ENCODE results near the gene HECTD1.

HECTD1 gene

DNA sequence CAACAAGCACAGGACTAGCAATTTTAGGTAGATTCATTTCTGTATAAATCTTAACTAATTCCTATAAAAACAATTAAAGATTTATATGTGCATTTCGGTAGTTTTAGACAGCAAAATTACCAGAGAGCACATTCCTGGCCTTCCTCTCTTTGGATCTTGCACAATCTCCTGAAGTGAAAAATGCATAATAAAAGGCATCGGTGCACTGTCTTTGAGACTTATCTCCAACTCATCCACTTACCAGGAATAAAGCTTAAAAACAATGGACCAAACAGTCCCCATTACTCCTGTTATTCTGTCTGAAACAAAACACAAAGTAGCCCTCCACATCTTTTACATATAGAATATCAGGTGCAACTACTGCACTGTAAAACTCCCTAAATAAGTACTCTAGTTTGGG is 69.3 kb downstream of the HECTD1 start:
- Histone ChIP-seq H2AFZ (ENCODE audit: low read length) (no peak overlapping the region), H3F3A (ENCODE audit: insufficient read depth, low read length) (no peaks in the 10 kb centered on the region), H3K79me2 (ENCODE audit: low read length) (no peaks in the 10 kb centered on the region), H4K20me1 (ENCODE audit: insufficient read depth, low read length) (no peaks in the 10 kb centered on the region), H3K36me3 (replicated peaks; ENCODE audit: insufficient read depth, low read length) (no peaks in the 10 kb centered on the region; the same call in none of the 2 replicates), H3K27ac (ENCODE audit: low read length) (no peak overlapping the region), H3K9me2 (replicated peaks; ENCODE audit: insufficient read depth, low read length) (no peaks in the 10 kb centered on the region), H3K4me2 (ENCODE audit: low read depth, low read length) (no peak overlapping the region), H3K27me3 (replicated peaks; ENCODE audit: insufficient read depth, low read length) (no peaks in the 10 kb centered on the region), H3K4me3 (ENCODE audit: low read length) (no peak overlapping the region), H3K4me1 (ENCODE audit: low read length) (no peaks in the 10 kb centered on the region), H3K9ac (ENCODE audit: low read length) (no peak overlapping the region), H3K9me3 (replicated peaks; ENCODE audit: insufficient read depth, low read length) (no peaks in the 10 kb centered on the region)
- no peak for TF ChIP-seq EZH2 (optimal IDR thresholded peaks at IDR 0.05; ENCODE audit: low read depth, low read length)
- TF ChIP-seq, protein P1, sequence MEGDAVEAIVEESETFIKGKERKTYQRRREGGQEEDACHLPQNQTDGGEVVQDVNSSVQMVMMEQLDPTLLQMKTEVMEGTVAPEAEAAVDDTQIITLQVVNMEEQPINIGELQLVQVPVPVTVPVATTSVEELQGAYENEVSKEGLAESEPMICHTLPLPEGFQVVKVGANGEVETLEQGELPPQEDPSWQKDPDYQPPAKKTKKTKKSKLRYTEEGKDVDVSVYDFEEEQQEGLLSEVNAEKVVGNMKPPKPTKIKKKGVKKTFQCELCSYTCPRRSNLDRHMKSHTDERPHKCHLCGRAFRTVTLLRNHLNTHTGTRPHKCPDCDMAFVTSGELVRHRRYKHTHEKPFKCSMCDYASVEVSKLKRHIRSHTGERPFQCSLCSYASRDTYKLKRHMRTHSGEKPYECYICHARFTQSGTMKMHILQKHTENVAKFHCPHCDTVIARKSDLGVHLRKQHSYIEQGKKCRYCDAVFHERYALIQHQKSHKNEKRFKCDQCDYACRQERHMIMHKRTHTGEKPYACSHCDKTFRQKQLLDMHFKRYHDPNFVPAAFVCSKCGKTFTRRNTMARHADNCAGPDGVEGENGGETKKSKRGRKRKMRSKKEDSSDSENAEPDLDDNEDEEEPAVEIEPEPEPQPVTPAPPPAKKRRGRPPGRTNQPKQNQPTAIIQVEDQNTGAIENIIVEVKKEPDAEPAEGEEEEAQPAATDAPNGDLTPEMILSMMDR (IDR thresholded peaks at IDR 0.05; ENCODE audit: low read length) = no peak
- no peak for TF ChIP-seq EZH2phosphoT487 (IDR thresholded peaks at IDR 0.05; ENCODE audit: low read length)
- no peak for DNase-seq

DNA sequence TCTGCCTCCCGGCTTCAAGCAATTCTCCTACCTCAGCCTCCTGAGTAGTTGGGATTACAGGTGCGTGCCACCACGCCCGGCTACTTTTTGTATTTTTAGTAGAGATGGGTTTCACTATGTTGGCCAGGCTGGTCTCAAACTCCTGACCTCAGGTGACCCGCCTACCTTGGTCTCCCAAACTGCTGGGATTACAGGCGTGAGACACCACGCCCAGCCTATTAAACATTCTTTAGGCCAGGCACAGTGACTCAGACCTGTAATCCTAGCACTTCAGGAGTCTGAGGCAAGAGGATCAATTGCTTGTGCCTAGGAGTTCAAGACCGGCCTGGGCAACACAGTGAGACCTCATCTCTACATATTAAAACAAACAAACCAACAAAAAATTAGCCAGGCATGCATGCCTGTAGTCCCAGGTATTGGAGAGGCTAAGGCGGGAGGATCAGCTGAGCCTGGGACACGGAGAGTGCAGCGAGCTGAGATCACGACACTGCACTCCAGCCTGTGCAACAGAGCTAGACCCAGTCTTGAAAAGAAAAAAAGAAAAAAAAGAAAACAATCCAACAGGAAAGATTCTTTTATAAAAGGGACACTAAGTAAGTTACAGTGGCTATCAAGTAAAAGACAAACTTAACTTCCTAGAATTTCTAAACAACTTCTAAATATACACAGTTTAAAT is 70.2 kb downstream of the HECTD1 start:
- Histone ChIP-seq H3K9me2 (replicated peaks; ENCODE audit: insufficient read depth, low read length) (no peaks in the 10 kb centered on the region), H3K27me3 (replicated peaks; ENCODE audit: insufficient read depth, low read length) (no peaks in the 10 kb centered on the region), H3K27ac (ENCODE audit: low read length) (no peak overlapping the region), H4K20me1 (ENCODE audit: insufficient read depth, low read length) (no peaks in the 10 kb centered on the region), H3K9ac (ENCODE audit: low read length) (no peak overlapping the region), H3K4me2 (ENCODE audit: low read depth, low read length) (no peak overlapping the region), H3F3A (ENCODE audit: insufficient read depth, low read length) (no peaks in the 10 kb centered on the region), H3K4me1 (ENCODE audit: low read length) (no peaks in the 10 kb centered on the region), H3K36me3 (replicated peaks; ENCODE audit: insufficient read depth, low read length) (no peaks in the 10 kb centered on the region; the same call in none of the 2 replicates), H3K4me3 (ENCODE audit: low read length) (no peak overlapping the region), H3K79me2 (ENCODE audit: low read length) (no peaks in the 10 kb centered on the region), H2AFZ (ENCODE audit: low read length) (no peak overlapping the region), H3K9me3 (replicated peaks; ENCODE audit: insufficient read depth, low read length) (no peaks in the 10 kb centered on the region)
- no peak for DNase-seq
- TF ChIP-seq EZH2 (optimal IDR thresholded peaks at IDR 0.05; ENCODE audit: low read depth, low read length) = no peak
- TF ChIP-seq EZH2phosphoT487 (IDR thresholded peaks at IDR 0.05; ENCODE audit: low read length) = no peak
- TF ChIP-seq, protein P1 (IDR thresholded peaks at IDR 0.05; ENCODE audit: low read length) = no peak

DNA sequence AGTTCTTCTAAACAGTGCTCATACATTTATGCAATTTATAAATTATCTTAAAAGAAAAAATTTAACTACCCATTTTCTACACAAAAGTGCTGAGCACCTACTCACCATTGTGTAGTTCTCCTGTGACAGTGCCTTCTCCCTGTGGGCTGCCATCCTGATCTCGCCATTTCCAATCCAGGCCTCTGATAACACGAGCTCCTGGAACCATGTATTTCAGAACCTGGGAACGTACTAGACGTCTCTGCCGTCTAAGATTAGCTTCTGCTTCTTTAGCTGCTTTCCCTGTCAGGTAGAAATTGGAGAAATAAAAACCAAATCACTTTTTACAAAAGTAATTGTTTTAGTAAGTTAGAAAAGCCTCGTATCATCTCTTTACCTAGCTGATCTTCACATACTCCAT is 74.5 kb downstream of the HECTD1 start:
- TF ChIP-seq EZH2phosphoT487 (IDR thresholded peaks at IDR 0.05; ENCODE audit: low read length) (no peak), EZH2 (optimal IDR thresholded peaks at IDR 0.05; ENCODE audit: low read depth, low read length) (no peak)
- TF ChIP-seq, protein P1 (IDR thresholded peaks at IDR 0.05; ENCODE audit: low read length) = no peak

More for the DNA sequence above, 74.5 kb downstream of the HECTD1 start:
- Histone ChIP-seq H4K20me1 (ENCODE audit: insufficient read depth, low read length) (no peaks in the 10 kb centered on the region), H3K27me3 (replicated peaks; ENCODE audit: insufficient read depth, low read length) (no peaks in the 10 kb centered on the region), H3K4me3 (ENCODE audit: low read length) (no peak overlapping the region), H3K4me1 (ENCODE audit: low read length) (no peaks in the 10 kb centered on the region), H3K4me2 (ENCODE audit: low read depth, low read length) (no peak overlapping the region), H3K9me2 (replicated peaks; ENCODE audit: insufficient read depth, low read length) (no peaks in the 10 kb centered on the region), H3K9me3 (replicated peaks; ENCODE audit: insufficient read depth, low read length) (no peaks in the 10 kb centered on the region), H3K27ac (ENCODE audit: low read length) (no peak overlapping the region), H2AFZ (ENCODE audit: low read length) (no peak overlapping the region), H3K36me3 (replicated peaks; ENCODE audit: insufficient read depth, low read length) (no peaks in the 10 kb centered on the region; the same call in 1 of the 2 replicates), H3K9ac (ENCODE audit: low read length) (no peak overlapping the region), H3F3A (ENCODE audit: insufficient read depth, low read length) (no peaks in the 10 kb centered on the region), H3K79me2 (ENCODE audit: low read length) (no peaks in the 10 kb centered on the region)
- DNase-seq = no peak

All from MM.1S (cell line).